Endodermal cell (in vitro differentiated cells): ENCODE results near the gene LIX1. TPM values are rescaled to one million over a fixed set of nuclear protein-coding genes. Genes with fewer than 3 reads are reported as not detected.
"Not testable (repeated sequence)": the region's sequence is repeated elsewhere in the genome, so short reads cannot be mapped to it uniquely, and the experiment has no call there.

Experiments used
- DNase-seq: peaks from one replicate; pipeline ENCODE4 v3.0.0-alpha.2; 2017
- H3K27ac ChIP-seq: 2 replicates; pipeline ENCODE4 v1.5.1; 2013; ENCODE audit warnings: mild to moderate bottlenecking, low read depth, low read length, moderate library complexity
- H3K27me3 ChIP-seq: 2 replicates; pipeline ENCODE4 v1.6.1; 2013; ENCODE audit warnings: mild to moderate bottlenecking, low read length, moderate library complexity; ENCODE audit not compliant: insufficient read depth, control insufficient read depth, poor library complexity, severe bottlenecking
- H3K36me3 ChIP-seq: 2 replicates; pipeline ENCODE4 v1.7.0; 2013; ENCODE audit warnings: mild to moderate bottlenecking, low read length, moderate library complexity; ENCODE audit not compliant: control insufficient read depth, insufficient read depth
- H3K4me1 ChIP-seq: one replicate; pipeline ENCODE4 v1.7.0; 2013; ENCODE audit warnings: low read length; ENCODE audit not compliant: control insufficient read depth, insufficient read depth
- H3K4me3 ChIP-seq: 2 replicates; pipeline ENCODE4 v1.5.1; 2013; ENCODE audit warnings: mild to moderate bottlenecking, low read length, moderate library complexity
- H3K9ac ChIP-seq: 2 replicates; pipeline ENCODE4 v1.6.1; 2013; ENCODE audit warnings: mild to moderate bottlenecking, low read length, moderate library complexity; ENCODE audit not compliant: poor library complexity, severe bottlenecking; ENCODE audit errors: extremely low read depth
- H3K9me3 ChIP-seq: 2 replicates; pipeline ENCODE4 v1.6.1; 2013; ENCODE audit warnings: mild to moderate bottlenecking, low read length, moderate library complexity; ENCODE audit not compliant: control insufficient read depth
- H3K27ac Mint-ChIP-seq: 2 replicates; pipeline ENCODE4 v1.8.0; 2020; ENCODE audit warnings: mixed read lengths
- H3K27me3 Mint-ChIP-seq: 2 replicates; pipeline ENCODE4 v1.8.0; 2021; ENCODE audit warnings: mild to moderate bottlenecking, mixed read lengths; ENCODE audit not compliant: insufficient read depth
- H3K36me3 Mint-ChIP-seq: 2 replicates; pipeline ENCODE4 v1.8.0; 2020; ENCODE audit warnings: low read depth, mixed read lengths
- H3K4me1 Mint-ChIP-seq: 2 replicates; pipeline ENCODE4 v1.8.0; 2020; ENCODE audit warnings: mixed read lengths
- H3K4me3 Mint-ChIP-seq: 2 replicates; pipeline ENCODE4 v1.8.0; 2020; ENCODE audit warnings: mild to moderate bottlenecking, moderate library complexity, mixed read lengths
- H3K9me3 Mint-ChIP-seq: 2 replicates; pipeline ENCODE4 v1.8.0; 2020; ENCODE audit warnings: mild to moderate bottlenecking, mixed read lengths
- CTCF ChIP-seq: fragments of 200-600 bp; sonication (generic); conservative IDR thresholded peaks from 2 replicates; pipeline ENCODE4 v1.5.0; 2021; ENCODE audit warnings: antibody characterized with exemption, mild to moderate bottlenecking
- WGBS, 2 experiments: methylation state at CpG; one replicate each; pipeline versions ENCODE4 v1.1.5 to v1.1.7; 2013; ENCODE audit warnings: missing lambda C conversion rate in 2 of 2, mixed read lengths in 1 of 2; ENCODE audit not compliant: insufficient coverage in 1 of 2, insufficient read length in 1 of 2; 5-methylcytosine and 5-hydroxymethylcytosine counted together
- total RNA-seq, 2 donors: library from RNA; stranded (reverse); fragmentation: NEBNext Ultra II Directional in 1 of 2; extraction: Animal tissue kit (Norgen Biotek cat#: 25700) in 1 of 2; gene quantifications; 2 replicates in 1 of 2; 3 replicates in 1 of 2; pipeline ENCODE4 v1.2.1, GENCODE V29; 2021

Gene LIX1
- total RNA-seq, 2 donors from 2014 or later: 0.09 to 0.15 TPM

GRCh38 chr5:97085459-97086181 lies 56.8 kb downstream of the LIX1 start:
- Mint-ChIP-seq H3K4me3 (no peak overlapping the region), H3K27ac (no peak overlapping the region), H3K36me3 (peaks cover 5% of the 10 kb centered on the region), H3K4me1 (peaks cover 2% of the 10 kb centered on the region), H3K27me3 (peaks cover 2% of the 10 kb centered on the region), H3K9me3 (peaks cover 17% of the 10 kb centered on the region)
- Histone ChIP-seq H3K9ac (no peak overlapping the region), H3K36me3 (no peaks in the 10 kb centered on the region), H3K27ac (no peak overlapping the region), H3K9me3 (peaks cover 9% of the 10 kb centered on the region), H3K27me3 (no peaks in the 10 kb centered on the region), H3K4me3 (no peak overlapping the region), H3K4me1 (no peaks in the 10 kb centered on the region)
- no peak for TF ChIP-seq CTCF
- 80 to 94% methylated on average over 1 to 21 of the region's 22 CpGs for WGBS, 2 experiments
- DNase-seq: no peak

GRCh38 chr5:97084782-97085458 lies 57.5 kb downstream of the LIX1 start:
- not testable (repeated sequence) for H3K9me3 ChIP-seq, H3K4me1 Mint-ChIP-seq, H3K27ac Mint-ChIP-seq, H3K27me3 ChIP-seq, H3K4me1 ChIP-seq, H3K27me3 Mint-ChIP-seq, H3K4me3 ChIP-seq, DNase-seq, H3K9ac ChIP-seq, H3K27ac ChIP-seq, H3K36me3 Mint-ChIP-seq, H3K36me3 ChIP-seq, H3K4me3 Mint-ChIP-seq
- H3K9me3 Mint-ChIP-seq: peaks cover 17% of the 10 kb centered on the region
- WGBS, 2 experiments: 92 to 93% methylated on average over 12 to 21 of the region's 21 CpGs

DNA sequence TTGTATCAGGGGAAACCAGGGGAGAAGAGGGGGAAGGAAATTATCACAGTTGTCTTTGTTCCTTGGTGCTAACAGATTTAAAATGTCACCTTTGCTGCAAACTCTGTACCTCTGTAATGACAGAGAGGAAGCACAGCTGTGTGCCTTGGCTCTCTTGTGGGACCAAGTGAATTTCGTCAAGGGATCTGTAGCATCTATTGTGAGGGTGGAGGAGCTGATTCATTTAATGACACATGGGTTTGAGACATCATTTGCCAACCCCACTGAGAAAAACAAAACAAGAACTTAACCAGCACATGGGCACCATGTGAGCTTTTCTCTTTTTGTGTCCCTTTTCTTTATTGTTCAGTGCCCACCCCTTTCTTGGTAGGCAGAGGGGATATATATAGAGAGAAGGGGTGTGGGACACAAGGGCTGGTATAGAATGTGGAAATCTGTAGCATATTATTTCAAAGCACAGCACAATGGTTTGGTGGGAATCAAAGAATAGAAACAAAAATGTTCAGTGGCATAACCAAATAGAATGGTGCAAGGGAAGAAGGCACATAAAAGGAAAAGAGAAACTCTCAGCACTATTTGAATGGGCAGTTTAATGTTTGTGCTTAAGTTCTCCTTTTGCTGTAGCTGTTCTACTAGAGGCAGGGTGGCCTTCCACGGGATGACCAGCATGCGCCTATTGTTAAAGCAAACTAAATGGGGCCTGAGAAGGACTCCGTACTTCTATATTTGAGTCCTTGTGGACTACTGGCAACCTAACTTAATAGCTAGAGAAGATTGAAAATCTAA lies 63.3 kb downstream of the LIX1 start:
- peaks cover 2% of the 10 kb centered on the region for H3K9me3 Mint-ChIP-seq
- no peak for DNase-seq
- Histone ChIP-seq H3K36me3 (no peaks in the 10 kb centered on the region), H3K27ac (no peak overlapping the region), H3K27me3 (no peaks in the 10 kb centered on the region), H3K4me3 (no peak overlapping the region), H3K9ac (no peak overlapping the region), H3K9me3 (peaks cover under 1% of the 10 kb centered on the region), H3K4me1 (no peaks in the 10 kb centered on the region)
- H3K36me3 Mint-ChIP-seq: no peaks in the 10 kb centered on the region
- H3K4me1 Mint-ChIP-seq: peaks cover 5% of the 10 kb centered on the region
- TF ChIP-seq CTCF: no peak
- no peaks in the 10 kb centered on the region for H3K27me3 Mint-ChIP-seq
- H3K4me3 Mint-ChIP-seq: no peak overlapping the region
- WGBS, 2 experiments: 93% methylated on average over 2 to 4 of the region's 4 CpGs
- H3K27ac Mint-ChIP-seq: no peak overlapping the region
